A549 (cell line): ENCODE measurements around the gene CXCL10. TPM values are rescaled to one million over a fixed set of nuclear protein-coding genes. Genes with fewer than 3 reads are reported as not detected.

Experiments
- ATAC-seq, 2 experiments: fragments of 200-7000 bp in 1 of 2; fragments of >200 bp in 1 of 2; cut with Nextera tagmentation in 1 of 2; cut with Tn5 transposase in 1 of 2; 3 replicates each; pipeline versions ENCODE4 v1.8.0 to v1.9.1; 2018 to 2020; ENCODE audit warnings: mild to moderate bottlenecking in 1 of 2, moderate library complexity in 1 of 2
- CTCF ChIA-PET: fragments of 300-600 bp; sonication (Branson Sonifier 250); formaldehyde crosslinking; extraction: SDS; loops from one replicate; lab custom pipeline; 2021; ENCODE audit warnings: antibody characterized with exemption, inconsistent platforms; lab: Yijun Ruan, JAX
- POLR2A ChIA-PET: fragments of 350-600 bp; formaldehyde crosslinking; extraction: SDS; loops from one replicate; lab custom pipeline; 2021; ENCODE audit warnings: antibody characterized with exemption, inconsistent platforms; lab: Yijun Ruan, JAX
- DNase-seq, 2 experiments: peaks; one replicate each; pipeline versions ENCODE4 v3.0.0 to v3.0.0-alpha.2; 2011 to 2016; ENCODE audit warnings: low read depth in 1 of 2, low spot score in 1 of 2
- FAIRE-seq: peaks from 2 replicates; lab custom pipeline; 2011; peaks lifted over from hg19 to GRCh38; lab: Jason Lieb, UNC
- H3K27ac ChIP-seq, 2 experiments: fragments of >200 bp; sonication (Bioruptor Twin); formaldehyde crosslinking; 3 replicates each; pipeline ENCODE4 v1.5.1; 2016 to 2017
- H3K4me1 ChIP-seq: fragments of >200 bp; sonication (Bioruptor Twin); formaldehyde crosslinking; 3 replicates; pipeline ENCODE4 v1.6.1; 2016
- H3K4me2 ChIP-seq: fragments of >200 bp; sonication (Bioruptor Twin); formaldehyde crosslinking; 3 replicates; pipeline ENCODE4 v1.6.1; 2016
- H3K4me3 ChIP-seq: fragments of >200 bp; sonication (Bioruptor Twin); formaldehyde crosslinking; 3 replicates; pipeline ENCODE4 v1.5.1; 2016
- H3K9me3 ChIP-seq: fragments of >200 bp; sonication (Bioruptor Twin); formaldehyde crosslinking; 3 replicates; pipeline ENCODE4 v1.6.1; 2016
- ATOH8 ChIP-seq: fragments of 250-450 bp; sonication (Bioruptor Pico); IDR thresholded peaks from 2 replicates; pipeline ENCODE4 v1.5.0; 2020; ENCODE audit warnings: low read depth, mild to moderate bottlenecking, moderate library complexity
- BHLHE40 ChIP-seq: IDR thresholded peaks from 2 replicates; pipeline ENCODE4 v1.6.1; 2012; ENCODE audit warnings: low read depth, low read length, inconsistent platforms
- CBX8 ChIP-seq: fragments of 200-600 bp; sonication (generic); IDR thresholded peaks from 2 replicates; pipeline ENCODE4 v1.6.1; 2016
- CEBPB ChIP-seq, 2 experiments: fragments of >200 bp in 1 of 2; sonication (Bioruptor Twin) in 1 of 2; formaldehyde crosslinking in 1 of 2; IDR thresholded peaks; 2 replicates each; pipeline ENCODE4 v1.6.1; 2012 to 2016
- CTCF ChIP-seq: fragments of >200 bp; sonication (Bioruptor Twin); formaldehyde crosslinking; IDR thresholded peaks from 3 replicates; pipeline ENCODE4 v1.5.1; 2016
- EHMT2 ChIP-seq: fragments of 200-600 bp; sonication (generic); IDR thresholded peaks from 2 replicates; pipeline ENCODE4 v1.6.1; 2016; ENCODE audit warnings: antibody characterized with exemption, low read depth, mild to moderate bottlenecking, moderate library complexity
- FOSB ChIP-seq: fragments of 250-450 bp; sonication (Bioruptor Pico); IDR thresholded peaks from 2 replicates; pipeline ENCODE4 v1.5.0; 2020; ENCODE audit warnings: mild to moderate bottlenecking, moderate library complexity
- FOXS1 ChIP-seq: fragments of 250-450 bp; sonication (Bioruptor Pico); IDR thresholded peaks from 2 replicates; pipeline ENCODE4 v1.5.0; 2020; ENCODE audit warnings: mild to moderate bottlenecking, moderate library complexity
- GATA3 ChIP-seq: IDR thresholded peaks from 2 replicates; pipeline ENCODE4 v1.6.1; 2012; ENCODE audit warnings: borderline replicate concordance
- HDAC2 ChIP-seq: fragments of 200-600 bp; sonication (generic); IDR thresholded peaks from 2 replicates; pipeline ENCODE4 v1.6.1; 2016
- HMGXB4 ChIP-seq: fragments of 250-450 bp; sonication (Bioruptor Pico); IDR thresholded peaks from 2 replicates; pipeline ENCODE4 v1.5.0; 2021; ENCODE audit warnings: mild to moderate bottlenecking, moderate library complexity, borderline replicate concordance
- HOXB13 ChIP-seq: fragments of 250-450 bp; sonication (Bioruptor Pico); IDR thresholded peaks from 2 replicates; pipeline ENCODE4 v1.5.0; 2020; ENCODE audit warnings: low read depth, mild to moderate bottlenecking, moderate library complexity
- JUN ChIP-seq, 2 experiments: fragments of >200 bp; sonication (Bioruptor Twin); formaldehyde crosslinking; IDR thresholded peaks; 2 replicates in 1 of 2; 3 replicates in 1 of 2; pipeline ENCODE4 v1.6.1; 2016 to 2017
- KDM5A ChIP-seq: fragments of 200-600 bp; sonication (generic); IDR thresholded peaks from 2 replicates; pipeline ENCODE4 v1.6.1; 2016; ENCODE audit warnings: antibody characterized with exemption, mild to moderate bottlenecking
- NFE2L2 ChIP-seq: fragments of 150-350 bp; conservative IDR thresholded peaks from 2 replicates; pipeline ENCODE4 v1.6.1; 2014; ENCODE audit warnings: low read length
- POLR2A ChIP-seq: IDR thresholded peaks from 2 replicates; pipeline ENCODE4 v1.6.1; 2012; ENCODE audit warnings: mild to moderate bottlenecking, low read length
- POLR2AphosphoS2 ChIP-seq: conservative IDR thresholded peaks from 2 replicates; pipeline ENCODE4 v1.6.1; 2012; ENCODE audit warnings: low read length, improper control_type of control experiment, inconsistent platforms
- RCOR1 ChIP-seq: fragments of 150-350 bp; IDR thresholded peaks from 2 replicates; pipeline ENCODE4 v1.6.1; 2014; ENCODE audit warnings: antibody characterized with exemption, low read length, low read depth
- SMC3 ChIP-seq: fragments of >200 bp; sonication (Bioruptor Twin); formaldehyde crosslinking; IDR thresholded peaks from 3 replicates; pipeline ENCODE4 v1.6.1; 2018; ENCODE audit warnings: inconsistent platforms
- TP53 ChIP-seq: fragments of 250-450 bp; sonication (Bioruptor Pico); IDR thresholded peaks from 2 replicates; pipeline ENCODE4 v1.5.0; 2021; ENCODE audit warnings: mild to moderate bottlenecking, moderate library complexity
- USF2 ChIP-seq: fragments of 450-650 bp; IDR thresholded peaks from 2 replicates; pipeline ENCODE4 v1.6.1; 2014; ENCODE audit warnings: antibody characterized with exemption
- ZFP36 ChIP-seq: fragments of 450-650 bp; IDR thresholded peaks from 2 replicates; pipeline ENCODE4 v1.6.1; 2014; ENCODE audit warnings: borderline replicate concordance; ENCODE audit not compliant: partially characterized antibody
- ZNF302 ChIP-seq: fragments of 250-450 bp; sonication (Bioruptor Pico); IDR thresholded peaks from 2 replicates; pipeline ENCODE4 v1.9.0; 2021; ENCODE audit warnings: inconsistent platforms, mild to moderate bottlenecking, moderate library complexity
- ZSCAN20 ChIP-seq: fragments of 250-450 bp; sonication (Bioruptor Pico); IDR thresholded peaks from 2 replicates; pipeline ENCODE4 v1.8.0; 2022; ENCODE audit warnings: mild to moderate bottlenecking, moderate library complexity
- WGBS: methylation state at CpG from one replicate; pipeline ENCODE4 v1.1.6; 2017; ENCODE audit errors: missing lambda C conversion rate; 5-methylcytosine and 5-hydroxymethylcytosine counted together
- polyA minus RNA-seq: library from RNA; depleted of rRNA, polyadenylated mRNA; stranded (reverse); fragments of >200 nt; gene quantifications from 2 replicates; pipeline ENCODE4 v1.2.3, GENCODE V29; 2011; rRNA and poly(A)+ RNA removed
- polyA plus RNA-seq, 4 experiments: library from polyadenylated mRNA; depleted of rRNA in 3 of 4; stranded (reverse); fragments of >200 nt; fragmentation: RNase III in 1 of 4; extraction: RNeasy Plus Mini Kit Qiagen cat#74134 plus additional on column Dnase treatment in 1 of 4; gene quantifications; 2 replicates in 3 of 4; 3 replicates in 1 of 4; pipeline ENCODE4 v1.2.3, GENCODE V29; 2011 to 2017
- TF ChIP-seq, protein P1 (sequence below): fragments of >200 bp; sonication (Bioruptor Twin); formaldehyde crosslinking; IDR thresholded peaks from 2 replicates; pipeline ENCODE4 v1.6.1; 2016
- TF ChIP-seq, protein P2 (sequence below): IDR thresholded peaks from 2 replicates; pipeline ENCODE4 v1.6.1; 2012; ENCODE audit warnings: low read depth, borderline replicate concordance

The CXCL10 gene
- polyA plus RNA-seq (2011; rRNA removed) (not detected in 2 replicates), polyA plus RNA-seq (2017; fragmentation: RNase III; extraction: RNeasy Plus Mini Kit Qiagen cat#74134 plus additional on column Dnase treatment) (not detected in 3 replicates), polyA minus RNA-seq (not detected in 2 replicates)
- not detected in 2 replicates for polyA plus RNA-seq (2012; cell fraction: cytosol; rRNA removed)
- polyA plus RNA-seq (2012; cell fraction: nucleus; rRNA removed): not detected in 2 replicates

GRCh38 chr4:76023389-76023788, at the start of gene CXCL10:
Gene CXCL10 (minus strand): TSS chr4:76023497. CDS start chr4:76023431, 66 bp downstream.
- Histone ChIP-seq H3K4me3 (no peak within 1 kb of the TSS), H3K4me1 (no peaks in the 10 kb centered on the region), H3K27ac (no peak within 1 kb of the TSS), H3K9me3 (no peaks in the 10 kb centered on the region), H3K4me2 (no peak within 1 kb of the TSS)
- 17% methylated on average over 3 of the region's 3 CpGs for WGBS
- no peak for TF ChIP-seq ZNF302
- no peak for TF ChIP-seq BHLHE40
- TF ChIP-seq CTCF: no peak
- TF ChIP-seq FOXS1 (CRISPR knock-in tag): no peak
- TF ChIP-seq POLR2A: no peak
- TF ChIP-seq ATOH8 (CRISPR knock-in tag): no peak
- no peak for TF ChIP-seq SMC3
- no peak for TF ChIP-seq TP53
- TF ChIP-seq CEBPB (IDR thresholded peaks at IDR 0.05): no peak
- TF ChIP-seq, protein P1, sequence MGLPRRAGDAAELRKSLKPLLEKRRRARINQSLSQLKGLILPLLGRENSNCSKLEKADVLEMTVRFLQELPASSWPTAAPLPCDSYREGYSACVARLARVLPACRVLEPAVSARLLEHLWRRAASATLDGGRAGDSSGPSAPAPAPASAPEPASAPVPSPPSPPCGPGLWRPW: no peak
- TF ChIP-seq KDM5A: no peak
- TF ChIP-seq RCOR1: no peak
- no peak for TF ChIP-seq POLR2AphosphoS2
- no peak for TF ChIP-seq HMGXB4 (CRISPR knock-in tag)
- no peak for TF ChIP-seq GATA3
- TF ChIP-seq ZFP36: no peak
- no peak for TF ChIP-seq USF2
- POLR2A ChIA-PET: no interaction called here
- DNase-seq (no peak), ATAC-seq (no peak), FAIRE-seq (no peak)
- CTCF ChIA-PET: no interaction called here

GRCh38 chr4:76072760-76073159, 49.5 kb upstream of the CXCL10 start:
- FAIRE-seq (no peak), DNase-seq (no peak), ATAC-seq (no peak)
- H3K4me3 ChIP-seq: no peak overlapping the region
- 65% methylated on average over 4 of the region's 4 CpGs for WGBS
- ChIA-PET CTCF (no interaction called here), POLR2A (no interaction called here)
- H3K4me2 ChIP-seq: no peak overlapping the region
- TF ChIP-seq FOXS1 (CRISPR knock-in tag) (no peak), GATA3 (no peak), HOXB13 (CRISPR knock-in tag) (no peak), NFE2L2 (no peak), HDAC2 (no peak), ZSCAN20 (CRISPR knock-in tag) (no peak), CBX8 (no peak), JUN (IDR thresholded peaks at IDR 0.05) (no peak), EHMT2 (no peak), FOSB (no peak), POLR2AphosphoS2 (no peak)
- TF ChIP-seq, protein P2, sequence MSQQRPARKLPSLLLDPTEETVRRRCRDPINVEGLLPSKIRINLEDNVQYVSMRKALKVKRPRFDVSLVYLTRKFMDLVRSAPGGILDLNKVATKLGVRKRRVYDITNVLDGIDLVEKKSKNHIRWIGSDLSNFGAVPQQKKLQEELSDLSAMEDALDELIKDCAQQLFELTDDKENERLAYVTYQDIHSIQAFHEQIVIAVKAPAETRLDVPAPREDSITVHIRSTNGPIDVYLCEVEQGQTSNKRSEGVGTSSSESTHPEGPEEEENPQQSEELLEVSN: no peak
- H3K27ac ChIP-seq: no peak overlapping the region
- H3K9me3 ChIP-seq: no peaks in the 10 kb centered on the region
- no peaks in the 10 kb centered on the region for H3K4me1 ChIP-seq
